Hematopoietic multipotent progenitor cell treated with erythropoietin and hydrocortisone succinate and interleukin-3 and kit ligand, for 6 days (in vitro differentiated cells): ENCODE results near the gene FBXO46.
"Not testable (repeated sequence)": the region's sequence is repeated elsewhere in the genome, so short reads cannot be mapped to it uniquely, and the experiment has no call there.

Experiments used
- DNase-seq: peaks from one replicate; pipeline ENCODE4 v3.0.0-alpha.2; 2015

The FBXO46 gene

GRCh38 chr19:45717983-45718650 lies 12.6 kb downstream of the FBXO46 start:
- no peak for DNase-seq

GRCh38 chr19:45717131-45717982 lies 13.3 kb downstream of the FBXO46 start:
- peak; percentile 99 for DNase-seq

DNA sequence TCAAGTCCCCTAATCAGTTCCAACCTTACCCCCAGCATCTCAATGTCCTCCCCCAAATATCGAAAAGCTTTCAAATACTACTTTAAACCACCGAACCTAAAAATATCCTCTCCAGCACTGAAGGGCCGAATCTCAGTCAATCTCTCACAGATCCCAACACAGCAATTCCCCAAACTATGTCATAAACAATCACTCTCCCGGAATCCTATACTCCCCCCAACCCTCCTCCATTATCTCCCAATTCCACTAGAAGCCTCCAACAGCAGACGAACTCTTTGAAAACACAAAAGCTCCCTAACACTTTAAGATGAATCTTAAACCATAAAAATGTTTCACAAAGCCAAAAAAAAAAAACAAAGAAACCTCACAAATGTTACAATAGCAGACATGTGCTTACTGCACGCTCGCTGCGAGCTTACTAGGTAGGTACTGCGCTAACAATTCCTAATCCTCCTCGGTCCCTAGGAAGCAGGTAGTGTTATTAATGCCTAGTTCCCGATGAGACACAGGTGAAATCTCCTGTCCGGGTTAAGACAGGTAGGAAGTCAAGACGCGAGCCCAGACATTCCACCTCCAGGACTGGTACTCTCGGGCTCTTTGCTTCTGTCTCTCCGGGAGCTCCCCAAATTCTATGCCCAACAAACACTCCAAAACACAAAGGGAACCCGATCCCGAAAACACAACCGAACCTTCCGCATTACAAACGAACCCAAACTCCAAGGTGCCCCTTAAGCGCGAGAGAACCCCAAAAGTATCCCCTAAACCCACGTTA lies 14.2 kb downstream of the FBXO46 start:
- DNase-seq, result peak; percentile 32

- DNase-seq, result no peak
These were observed 15.6 kb downstream of the FBXO46 start for GRCh38 chr19:45715139-45715538.

DNA sequence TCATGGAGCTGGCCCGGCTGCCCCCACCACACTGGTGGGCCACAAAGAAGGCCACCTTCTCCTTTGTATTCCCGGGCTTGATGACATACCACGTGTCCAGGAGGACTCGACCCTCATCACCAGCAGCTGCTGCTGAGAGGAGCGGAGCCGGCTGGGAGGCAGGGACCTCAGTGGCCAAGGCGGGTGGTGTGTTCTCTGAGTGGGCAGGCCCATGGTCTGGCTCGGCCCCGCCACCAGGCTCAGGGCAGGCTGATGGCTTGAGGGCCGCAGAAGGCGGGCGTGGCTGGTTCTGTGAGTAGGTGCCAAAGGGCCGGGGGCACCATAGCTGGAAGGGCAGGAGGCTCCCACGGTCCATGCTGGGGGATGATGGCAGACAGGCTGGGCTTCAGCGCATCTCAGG lies 17.6 kb downstream of the FBXO46 start:
- DNase-seq, result no peak

DNA sequence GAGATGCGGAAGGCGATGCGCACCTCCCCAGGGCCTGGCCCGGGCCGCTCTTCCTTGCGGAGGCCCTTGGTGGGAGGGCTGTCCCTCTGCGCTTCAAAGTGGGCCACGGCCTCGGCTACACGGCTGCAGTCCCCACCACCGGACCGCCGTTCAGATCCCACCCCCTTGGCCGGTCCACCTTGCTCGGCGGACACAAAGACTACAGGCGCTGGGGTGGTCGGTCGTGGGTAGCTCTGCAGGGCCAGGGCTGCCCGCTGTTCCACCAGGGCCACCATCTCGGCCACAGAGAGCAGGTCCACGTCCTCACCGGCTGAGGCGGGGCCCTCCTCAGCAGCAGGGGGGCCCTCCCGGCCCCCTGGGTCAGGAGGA lies 18.0 kb downstream of the FBXO46 start:
- DNase-seq, result no peak

DNA sequence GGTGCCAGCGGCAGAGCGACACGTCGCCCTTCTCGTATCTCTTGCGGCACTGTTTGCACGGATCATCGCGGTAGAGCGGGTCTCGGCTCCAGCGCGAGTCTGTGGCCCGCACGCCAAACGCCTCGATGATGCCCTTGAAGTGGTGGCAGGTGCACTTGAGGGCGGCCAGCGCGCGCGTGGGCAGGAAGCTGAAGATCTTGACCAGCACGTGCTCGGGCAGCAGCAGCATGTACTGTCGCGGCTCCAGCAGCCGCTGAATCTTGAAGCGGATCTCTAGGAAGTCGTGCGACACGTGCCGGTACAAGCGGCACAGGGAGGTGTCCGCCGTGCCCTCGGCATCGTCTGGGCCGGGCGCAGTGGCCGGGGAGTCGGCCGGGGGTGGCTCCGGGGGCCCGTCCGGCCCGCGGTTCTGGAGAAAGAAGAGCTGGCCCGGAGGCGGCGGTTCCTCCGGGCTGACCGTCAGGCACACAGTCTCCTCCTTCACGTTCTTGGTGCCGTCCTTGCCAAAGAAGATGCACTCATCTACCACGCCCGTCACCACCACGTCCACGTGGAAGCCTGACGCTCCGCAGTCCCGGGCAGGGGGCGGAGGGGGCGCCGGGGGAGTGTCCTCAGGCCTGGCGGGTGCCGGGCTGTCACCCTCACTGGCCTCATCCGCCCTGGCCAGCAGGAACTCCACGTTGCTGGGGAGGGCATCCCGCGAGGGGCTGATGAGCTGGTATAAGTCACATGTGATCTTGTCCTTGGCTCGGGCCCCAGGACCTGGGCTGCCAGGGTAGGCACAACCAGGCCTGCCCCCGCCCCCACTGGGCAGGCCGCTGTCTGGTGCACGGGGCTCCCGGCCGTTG lies 18.6 kb downstream of the FBXO46 start:
- DNase-seq, result no peak

DNA sequence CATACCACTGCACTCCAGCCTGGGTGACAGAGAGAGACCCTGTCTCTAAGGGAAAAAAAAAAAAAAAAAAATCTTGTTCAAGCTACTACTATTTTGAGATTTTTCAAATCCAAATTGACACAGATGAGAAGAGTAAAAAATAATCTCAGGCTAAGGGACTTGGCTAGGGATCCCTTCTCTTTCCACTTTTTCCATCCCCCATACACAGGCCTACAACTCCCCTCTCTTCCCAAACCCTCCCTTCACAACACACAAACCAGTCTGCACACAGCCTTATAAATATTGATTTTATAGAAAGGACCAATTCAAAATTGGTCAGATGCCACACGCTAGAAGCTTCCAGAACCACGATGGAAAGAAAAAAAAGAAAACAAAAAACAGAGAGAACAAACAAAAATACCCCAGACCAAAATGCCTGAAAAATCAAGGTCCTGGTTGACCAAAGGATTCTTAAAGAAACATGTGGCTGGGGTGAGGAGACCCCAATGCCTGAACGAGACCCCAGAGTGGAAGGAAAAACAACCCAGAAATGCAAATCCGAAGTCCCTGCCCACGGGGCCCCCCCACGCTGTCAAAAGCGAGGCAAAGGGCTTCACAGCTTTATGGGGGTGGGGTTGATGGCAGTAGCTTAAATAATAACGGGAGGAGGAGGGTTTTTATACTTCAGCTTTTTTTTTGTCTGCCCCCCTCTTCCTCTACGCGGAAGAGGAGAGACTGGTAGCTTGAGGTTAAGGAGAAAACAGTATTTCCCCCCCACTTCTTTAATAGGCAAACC lies 20.2 kb downstream of the FBXO46 start:
- DNase-seq, result no peak

DNA sequence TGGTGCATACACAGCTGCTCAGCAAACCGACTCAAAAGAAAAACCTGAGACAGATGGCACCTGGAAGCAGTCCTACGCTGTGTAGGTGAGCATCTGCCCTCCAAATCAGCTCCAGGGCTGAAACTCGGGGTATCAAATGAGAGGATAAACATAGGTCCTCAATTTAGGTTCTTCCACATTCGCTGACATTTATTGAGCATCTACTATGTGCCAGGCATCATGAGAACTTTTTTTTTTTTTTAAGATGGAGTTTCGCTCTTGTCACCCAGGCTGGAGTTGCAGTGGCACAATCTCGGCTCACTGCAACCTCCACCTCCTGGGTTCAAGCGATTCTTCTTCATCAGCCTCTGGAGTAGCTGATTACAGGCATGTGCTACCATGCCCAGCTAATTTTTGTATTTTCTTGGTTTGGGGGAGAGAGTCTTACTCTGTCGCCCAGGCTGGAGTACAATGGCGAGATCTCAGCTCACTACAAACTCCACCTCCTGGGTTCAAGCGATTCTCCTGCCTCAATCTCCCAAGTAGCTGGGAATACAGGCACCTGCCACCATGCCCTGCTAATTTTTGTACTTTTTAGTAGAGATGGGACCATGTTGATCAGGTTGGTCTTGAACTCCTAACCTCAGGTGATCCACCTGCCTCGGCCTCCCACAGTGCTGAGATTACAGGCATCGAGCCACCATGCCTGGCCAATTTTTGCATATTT lies 24.8 kb downstream of the FBXO46 start:
- DNase-seq, result no peak

DNA sequence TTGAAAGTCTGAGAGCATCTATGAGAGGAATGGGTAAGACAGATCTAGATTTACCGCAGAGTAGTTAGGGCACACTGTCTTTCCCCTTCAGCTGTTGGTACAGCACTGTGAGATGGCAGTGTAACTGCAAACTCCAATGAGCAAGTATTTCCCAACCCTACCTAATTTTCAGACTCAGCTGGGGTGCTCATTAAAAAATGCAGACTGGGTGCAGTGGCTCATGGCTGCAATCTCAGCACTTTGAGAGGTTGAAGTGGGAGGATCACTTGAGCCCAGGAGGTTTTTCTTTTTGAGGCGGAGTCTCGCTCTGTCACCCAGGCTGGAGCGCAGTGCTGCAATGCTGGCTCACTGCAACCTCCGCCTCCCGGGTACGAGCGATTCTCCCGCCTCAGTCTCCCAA lies 25.6 kb downstream of the FBXO46 start:
- DNase-seq, result no peak

DNA sequence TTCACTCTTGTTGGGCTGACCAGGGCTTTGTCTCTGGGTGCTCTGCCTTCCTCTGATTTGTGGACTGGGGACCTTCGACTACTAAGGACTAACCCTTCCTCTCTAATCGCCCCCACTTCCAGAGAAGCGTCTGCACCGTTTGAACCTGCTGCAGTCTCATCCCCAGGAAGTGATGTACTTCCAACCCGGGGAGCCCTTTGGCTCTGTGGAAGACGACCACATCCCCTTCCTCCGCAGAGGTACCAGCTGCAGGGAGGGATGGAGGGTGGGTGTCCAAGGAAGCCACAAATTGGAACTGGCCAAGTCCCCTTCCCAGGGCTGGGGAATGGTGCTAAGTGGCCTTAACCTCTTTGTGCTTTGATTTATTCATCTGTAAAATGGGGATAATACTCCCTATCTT lies 29.0 kb downstream of the FBXO46 start:
- DNase-seq, result no peak

GRCh38 chr19:45693106-45693788 lies 37.4 kb downstream of the FBXO46 start:
- peak; percentile 90 for DNase-seq

- DNase-seq, result peak; percentile 100
These were observed 38.2 kb downstream of the FBXO46 start, which contains the start of gene QPCTL for GRCh38 chr19:45692187-45693105. Gene QPCTL (plus strand): TSS chr19:45692666. CDS start chr19:45692704, 38 bp downstream.

DNA sequence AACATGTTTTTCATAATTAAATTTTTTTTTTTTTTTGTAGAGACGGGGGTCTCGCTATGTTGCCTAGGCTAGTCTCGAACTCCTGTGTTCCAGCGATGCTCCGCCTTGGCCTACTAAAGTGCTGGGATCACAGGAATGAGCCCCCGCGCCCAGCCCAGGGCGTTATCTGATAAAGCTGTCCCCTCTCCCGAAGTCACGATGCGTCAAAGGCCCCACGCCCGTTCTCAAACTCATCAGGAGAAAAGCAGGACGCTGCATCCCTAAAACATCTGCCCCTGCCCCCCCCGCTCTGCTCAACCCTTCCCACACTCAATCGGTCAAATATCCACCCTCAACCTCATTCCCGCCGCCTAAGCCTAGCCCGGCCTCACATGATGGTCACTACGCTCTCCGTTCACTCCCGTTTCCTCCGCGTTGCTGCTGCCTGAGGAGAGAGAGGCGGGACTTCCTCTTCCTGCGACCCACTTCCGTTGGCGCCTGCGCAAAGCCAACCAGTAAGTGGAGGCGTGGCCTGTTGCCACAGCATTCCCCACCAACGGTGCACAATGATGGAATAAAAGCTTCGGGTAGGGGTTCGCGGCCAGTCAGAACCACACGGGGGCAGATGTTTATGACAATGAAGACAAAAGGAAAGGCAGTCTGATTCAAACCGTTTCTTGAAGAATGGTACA lies 39.0 kb downstream of the FBXO46 start, which contains the start of gene SNRPD2:
TSS of gene SNRPD2 (minus strand) at position 438 of the 671 bp plus-strand sequence. CDS start at position 373, 65 bp downstream.
- peak; percentile 98 for DNase-seq

DNA sequence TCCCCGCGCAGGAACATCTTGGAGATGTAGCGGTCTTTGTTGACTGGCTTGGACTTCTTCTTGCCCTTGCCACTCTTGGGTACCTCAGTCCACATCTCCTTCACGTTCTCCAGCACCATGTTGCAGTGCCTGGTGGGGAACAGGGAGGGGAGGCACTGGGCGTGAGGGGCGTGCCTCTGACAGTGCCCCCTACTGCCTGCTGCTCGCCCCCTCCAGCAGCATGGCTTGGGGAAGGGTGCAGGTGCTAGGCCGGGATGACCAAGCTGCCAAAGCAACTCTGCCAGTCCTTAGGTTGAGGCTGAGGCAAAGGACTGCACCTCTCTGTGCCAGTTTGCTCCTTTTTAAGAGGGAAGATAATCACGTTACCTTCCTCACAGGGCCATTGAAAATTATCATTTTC lies 43.1 kb downstream of the FBXO46 start:
- DNase-seq, result no peak

DNA sequence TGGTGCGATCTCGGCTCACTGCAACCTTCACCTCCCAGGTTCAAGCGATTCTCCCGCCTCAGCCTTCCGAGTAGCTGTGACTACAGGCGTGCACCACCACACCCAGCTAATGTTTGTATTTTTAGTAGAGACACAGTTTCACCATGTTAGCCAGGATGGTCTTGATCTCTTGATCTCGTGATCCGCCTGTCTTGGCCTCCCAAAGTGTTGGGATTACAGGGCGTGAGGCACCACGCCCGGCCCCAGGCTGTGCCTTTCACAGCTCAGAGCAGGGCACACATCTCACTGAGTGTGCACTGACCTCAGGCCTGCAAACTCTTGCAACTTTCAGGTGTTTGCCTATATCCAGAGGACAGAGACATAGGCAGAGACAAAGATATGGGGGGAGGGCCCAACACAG lies 45.7 kb downstream of the FBXO46 start:
- not testable (repeated sequence) for DNase-seq

DNA sequence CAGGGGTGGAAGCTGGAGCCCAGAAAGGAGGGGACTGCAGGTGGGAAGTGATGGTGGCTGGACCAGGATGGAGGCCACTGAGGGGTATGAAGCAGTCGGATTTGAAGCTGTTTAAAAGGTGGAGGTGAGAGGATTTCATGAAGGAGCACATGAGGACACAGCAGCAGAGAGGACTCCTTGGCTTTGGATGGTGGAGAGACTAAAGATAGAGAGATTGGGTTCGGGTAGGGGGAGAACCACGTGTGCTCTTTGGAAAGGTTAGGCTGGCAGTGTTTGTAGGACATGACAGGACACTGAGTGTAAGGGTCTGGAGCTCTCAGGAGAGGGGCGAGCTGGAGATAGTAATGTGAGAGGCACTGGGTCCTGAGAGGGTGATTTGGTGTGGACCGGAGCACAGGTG lies 47.8 kb downstream of the FBXO46 start:
- DNase-seq, result no peak

DNA sequence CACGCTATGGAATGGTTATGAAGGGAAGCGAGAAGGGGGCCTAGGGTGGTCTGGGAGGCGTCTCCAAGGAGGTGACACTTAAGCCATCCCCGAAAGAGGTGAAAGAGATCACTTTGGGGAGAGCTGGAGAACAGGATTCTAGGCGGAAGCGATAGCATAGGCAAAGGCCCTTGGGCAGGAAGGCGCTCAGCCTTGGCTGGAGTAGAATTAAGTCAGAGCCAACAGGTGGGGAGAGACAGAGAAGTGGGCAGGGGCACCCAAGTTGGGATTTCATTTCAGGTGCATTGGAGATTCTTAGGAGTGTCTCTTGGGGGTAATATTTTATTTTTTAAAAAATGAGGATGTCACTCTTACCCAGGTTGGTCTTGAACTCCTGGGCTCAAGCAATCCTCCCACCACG lies 48.6 kb downstream of the FBXO46 start:
- no peak for DNase-seq
